ENCODE data around the gene RAB34. TPM values are rescaled to one million over a fixed set of nuclear protein-coding genes. Genes with fewer than 3 reads are reported as not detected.

RAB34 gene
- total RNA-seq, 1 experiment from 2014 or later: 189 TPM

DNA sequence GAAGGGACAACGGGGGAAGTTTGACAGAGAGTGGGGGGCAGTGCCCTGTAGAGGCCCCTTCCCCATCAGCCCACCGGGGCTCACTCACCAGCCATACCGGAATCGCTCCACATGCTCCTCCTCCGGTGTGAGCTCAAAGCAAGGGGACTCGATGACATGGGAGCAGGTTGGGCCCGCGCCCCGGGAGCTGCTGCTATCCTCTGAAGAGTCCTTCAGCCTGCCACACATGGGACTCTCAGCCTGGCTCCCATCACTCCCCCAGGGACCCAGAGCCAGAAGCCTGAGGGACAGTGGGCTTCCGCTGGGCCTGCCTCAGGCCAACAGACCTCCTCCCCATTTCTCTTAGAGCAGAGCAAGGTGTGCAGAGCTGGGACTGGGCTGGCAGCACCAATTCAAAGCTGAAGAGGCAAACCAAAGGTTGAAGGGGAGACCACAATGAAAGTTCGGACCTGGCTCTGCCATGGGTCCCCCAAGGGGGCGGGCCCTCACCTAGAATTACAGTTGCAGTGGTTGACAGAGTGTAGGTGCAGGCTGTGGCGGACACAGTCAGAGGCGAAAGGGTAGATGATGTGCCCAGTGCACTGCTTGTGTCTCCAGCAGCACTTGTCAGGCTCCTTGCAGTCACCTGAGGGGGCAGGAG, 13.3 kb downstream of the RAB34 start:
- H3K4ac ChIP-seq (ENCODE audit: low read depth, low read length): no peak overlapping the region
- H2AFZ ChIP-seq (ENCODE audit: low read length): no peak overlapping the region
- no peak overlapping the region for H2BK15ac ChIP-seq (ENCODE audit: low read depth, low read length)
- H3K4me2 ChIP-seq (ENCODE audit: insufficient read depth, insufficient read length, low read length): no peak overlapping the region
- no peak overlapping the region for H2BK5ac ChIP-seq (ENCODE audit: insufficient read length, low read length)
- no peak for DNase-seq
- no peak for TF ChIP-seq CTCF (conservative IDR thresholded peaks at IDR 0.05)
- H2AK5ac ChIP-seq (ENCODE audit: insufficient read length, low read length): no peak overlapping the region
- H3K27me3 ChIP-seq (ENCODE audit: insufficient read depth, low read length): no peaks in the 10 kb centered on the region
- H3T11ph ChIP-seq (ENCODE audit: low read length): no peak overlapping the region
- H3K23me2 ChIP-seq (ENCODE audit: insufficient read length, low read depth, low read length, poor library complexity, severe bottlenecking): no peaks in the 10 kb centered on the region
- H3K56ac ChIP-seq (ENCODE audit: insufficient read length, low read depth, low read length): no peak overlapping the region
- no peaks in the 10 kb centered on the region for H3K79me1 ChIP-seq (ENCODE audit: insufficient read depth, low read depth, low read length, poor library complexity, severe bottlenecking)
- WGBS (ENCODE audit: extremely low coverage, insufficient read length, low lambda C conversion rate): no CpG with 5 or more reads among the region's 14 CpGs
- no peaks in the 10 kb centered on the region for H3K4me1 ChIP-seq (ENCODE audit: insufficient read depth, low read length)
- H3K27ac ChIP-seq (ENCODE audit: insufficient read length, low read depth, low read length): no peak overlapping the region
- no peaks in the 10 kb centered on the region for H3K79me2 ChIP-seq (ENCODE audit: insufficient read depth, low read length)
- no peak overlapping the region for H3K18ac ChIP-seq (ENCODE audit: insufficient read length, low read depth, low read length)
- no peak overlapping the region for H2BK12ac ChIP-seq (ENCODE audit: insufficient read length, low read depth, low read length)
- no peak overlapping the region for H3K23ac ChIP-seq (ENCODE audit: insufficient read length, low read depth, low read length)
- Mint-ChIP-seq H3K27me3 (ENCODE audit: low read depth) (no peaks in the 10 kb centered on the region), H3K36me3 (ENCODE audit: insufficient read depth in 1 of 3, low read depth in 3 of 3) (peaks cover 30 to 66% (median 55%) of the 10 kb centered on the region in 3 experiments; a peak in 6 of 7 replicates), H3K4me1 (peaks cover 34 to 41% of the 10 kb centered on the region in 2 experiments), H3K27ac (peak overlapping the region in 2 of 3 experiments; percentile 13 to 57; a peak in 3 of 7 replicates), H3K4me3 (peak overlapping the region in 1 of 2 experiments; percentile 40; a peak in 1 of 5 replicates), H3K9me3 (no peaks in the 10 kb centered on the region)
- H2BK20ac ChIP-seq (ENCODE audit: low read depth, low read length, poor library complexity, severe bottlenecking): no peak overlapping the region
- H4K20me1 ChIP-seq (ENCODE audit: control insufficient read depth, insufficient read depth, insufficient read length): peaks cover 4% of the 10 kb centered on the region
- no peak overlapping the region for H4K5ac ChIP-seq (ENCODE audit: insufficient read length, low read depth, low read length)
- no peak overlapping the region for H4K91ac ChIP-seq (ENCODE audit: insufficient read length, low read depth, low read length)
- no peak overlapping the region for H4K8ac ChIP-seq (replicated peaks; ENCODE audit: insufficient read length, low read depth, low read length)
- no peak overlapping the region for H3K14ac ChIP-seq (ENCODE audit: insufficient read depth, low read length)
- H3K9ac ChIP-seq (ENCODE audit: extremely low read depth, insufficient read length, low read length): no peak overlapping the region
- no peak overlapping the region for H2BK120ac ChIP-seq (ENCODE audit: low read depth, low read length, poor library complexity, severe bottlenecking)
- H3K9me3 ChIP-seq (ENCODE audit: control insufficient read depth, low read depth, low read length): no peaks in the 10 kb centered on the region

Measured in H9 (cell line).